Peyer's patch (tissue), 4 donors: Measurements from ENCODE around the gene PCNX2.

Experiments used
- CTCF ChIP-seq, 6 experiments: fragments of 450-650 bp in 4 of 6; fragments of 200-600 bp in 2 of 6; sonication (generic) in 1 of 6; IDR thresholded peaks; one replicate each; pipeline ENCODE4 v1.5.1; 2017 to 2019; ENCODE audit warnings: antibody characterized with exemption in 6 of 6, mild to moderate bottlenecking in 3 of 6, moderate library complexity in 1 of 6
- POLR2A ChIP-seq, 2 donors: fragments of 450-650 bp; IDR thresholded peaks; one replicate each; pipeline ENCODE4 v1.5.1; 2017; ENCODE audit warnings: antibody characterized with exemption in 2 of 2, mild to moderate bottlenecking in 2 of 2, moderate library complexity in 2 of 2

DNA sequence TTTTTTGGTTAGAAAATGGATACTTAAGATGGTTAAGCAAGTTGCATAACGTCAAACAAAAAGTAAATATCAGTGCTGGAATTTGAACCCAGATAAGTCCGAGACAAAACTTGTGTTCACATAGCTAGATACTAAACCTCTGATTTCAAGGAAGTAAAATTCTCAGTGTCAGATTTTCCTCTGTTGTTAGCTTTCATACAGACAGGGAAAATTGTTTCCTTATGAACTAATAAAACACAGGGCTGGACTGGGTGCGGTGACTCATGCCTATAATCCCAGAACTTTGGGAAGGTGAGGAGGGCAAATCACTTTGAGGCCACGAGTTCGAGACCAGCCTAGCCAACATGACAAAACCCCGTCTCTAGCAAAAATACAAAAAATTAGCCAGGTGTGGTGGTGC, 51.3 kb downstream of the PCNX2 start:
- TF ChIP-seq CTCF (IDR thresholded peaks at IDR 0.05) = no peak
- TF ChIP-seq POLR2A (IDR thresholded peaks at IDR 0.05) = no peak
